K562 treated with DMSO at 1 percent for 24 hours (cell line): ENCODE results near the gene MANSC4. TPM values are rescaled to one million over a fixed set of nuclear protein-coding genes. Genes with fewer than 3 reads are reported as not detected.

Experiments
- total RNA-seq: library from RNA; unstranded; fragments of 300-600 nt; gene quantifications from 2 replicates; pipeline ENCODE4 v1.2.3, GENCODE V29; 2022; ENCODE audit warnings: low read depth; ENCODE audit not compliant: insufficient read depth

The MANSC4 gene
- not detected in 2 replicates for total RNA-seq

GRCh38 chr12:27779920-27780611 is at the start of gene MANSC4, which contains the start of gene KLHL42:
TSS of gene MANSC4 (minus strand) at chr12:27780236. CDS start at chr12:27771276, 8,960 bp downstream.
TSS of gene KLHL42 (plus strand) at chr12:27780233. CDS start at chr12:27780331, 98 bp downstream.

Other genes with a start within 250 kb of the MANSC4 start
- gene REP15, start 83.8 kb downstream of the MANSC4 start, total RNA-seq = not detected in 2 replicates
- gene MRPS35, start 69.4 kb downstream of the MANSC4 start, total RNA-seq = 31.5 and 32.0 TPM in 2 replicates
- 16.0 and 20.1 TPM in 2 replicates for gene KLHL42, start within 50 bp of the MANSC4 start, total RNA-seq
- 2.4 and 4.1 TPM in 2 replicates for gene PTHLH, start 192.5 kb upstream of the MANSC4 start, total RNA-seq